ENCODE data around the gene RBM27. TPM values are rescaled to one million over a fixed set of nuclear protein-coding genes. Genes with fewer than 3 reads are reported as not detected.
"Not testable (repeated sequence)": the region's sequence is repeated elsewhere in the genome, so short reads cannot be mapped to it uniquely, and the experiment has no call there.

Gene RBM27
- total RNA-seq, 8 experiments from 2014 or later = 21.9 to 46.3 (median 24.2) TPM

- H3K4me3 ChIP-seq = no peak overlapping the region
- H3K27ac ChIP-seq = no peak overlapping the region
- no peaks in the 10 kb centered on the region for H3K4me1 ChIP-seq (replicated peaks in 1 of 2)
- WGBS, 10 experiments = 20 to 95% (median 74%) methylated on average over 1 to 4 of the region's 4 CpGs; no CpG with 5 or more reads in 2 of the 10 experiments
- in situ Hi-C loops (cut with MboI; ENCODE audit: low pct_unique_long_range_greater_than_20kb in 2 of 9, low sequenced_read_pairs in 9 of 9, unreplicated experiment in 9 of 9) = no loop called here
- peak in 3 of 8 experiments; percentile 27 to 83 (median 71) for ATAC-seq (replicated peaks in 6 of 8)
These were observed 9.9 kb downstream of the RBM27 start for GRCh38 chr5:146213210-146213826.

- H3K4me3 ChIP-seq; H3K4me1 ChIP-seq (replicated peaks in 1 of 2); in situ Hi-C loops (cut with MboI; ENCODE audit: low pct_unique_long_range_greater_than_20kb in 2 of 9, low sequenced_read_pairs in 9 of 9, unreplicated experiment in 9 of 9); ATAC-seq (replicated peaks in 6 of 8); H3K27ac ChIP-seq: not testable (repeated sequence)
- 81 to 100% (median 95%) methylated on average over 1 to 5 of the region's 5 CpGs; no CpG with 5 or more reads in 2 of the 10 experiments for WGBS, 10 experiments
These were observed 11.5 kb downstream of the RBM27 start for GRCh38 chr5:146214881-146215280.

GRCh38 chr5:146218168-146218567 is 14.8 kb downstream of the RBM27 start:
- in situ Hi-C loops (cut with MboI; ENCODE audit: low pct_unique_long_range_greater_than_20kb in 2 of 9, low sequenced_read_pairs in 9 of 9, unreplicated experiment in 9 of 9) = no loop called here
- 67 to 100% (median 83%) methylated on average over 1 to 2 of the region's 2 CpGs; no CpG with 5 or more reads in 1 of the 10 experiments for WGBS, 10 experiments
- Histone ChIP-seq H3K27ac (no peak overlapping the region), H3K4me3 (no peak overlapping the region), H3K4me1 (replicated peaks in 1 of 2) (no peaks in the 10 kb centered on the region)
- ATAC-seq (replicated peaks in 6 of 8) = no peak

- H3K27ac ChIP-seq = no peak overlapping the region
- in situ Hi-C loops (cut with MboI; ENCODE audit: low pct_unique_long_range_greater_than_20kb in 2 of 9, low sequenced_read_pairs in 9 of 9, unreplicated experiment in 9 of 9) = no loop called here
- no peaks in the 10 kb centered on the region for H3K4me1 ChIP-seq (replicated peaks in 1 of 2)
- ATAC-seq (replicated peaks in 6 of 8) = no peak
- no peak overlapping the region for H3K4me3 ChIP-seq
These were observed 15.8 kb downstream of the RBM27 start for GRCh38 chr5:146219243-146219642.

GRCh38 chr5:146221234-146221633 is 17.8 kb downstream of the RBM27 start:
- in situ Hi-C loops (cut with MboI; ENCODE audit: low pct_unique_long_range_greater_than_20kb in 2 of 9, low sequenced_read_pairs in 9 of 9, unreplicated experiment in 9 of 9) = no loop called here
- Histone ChIP-seq H3K4me1 (replicated peaks in 1 of 2) (no peaks in the 10 kb centered on the region), H3K4me3 (no peak overlapping the region), H3K27ac (no peak overlapping the region)
- ATAC-seq (replicated peaks in 6 of 8) = no peak
- WGBS, 10 experiments = 86 to 100% (median 100%) methylated on average over 1 to 3 of the region's 3 CpGs; no CpG with 5 or more reads in 3 of the 10 experiments

- Histone ChIP-seq H3K4me1 (replicated peaks in 1 of 2) (no peaks in the 10 kb centered on the region), H3K4me3 (no peak overlapping the region), H3K27ac (no peak overlapping the region)
- in situ Hi-C loops (cut with MboI; ENCODE audit: low pct_unique_long_range_greater_than_20kb in 2 of 9, low sequenced_read_pairs in 9 of 9, unreplicated experiment in 9 of 9) = no loop called here
- no peak for ATAC-seq (replicated peaks in 6 of 8)
- WGBS, 10 experiments = 67 to 100% (median 96%) methylated on average over 1 of the region's 1 CpG
These were observed 18.6 kb downstream of the RBM27 start for GRCh38 chr5:146222005-146222404.

- H3K27ac ChIP-seq = no peak overlapping the region
- H3K4me3 ChIP-seq = no peak overlapping the region
- in situ Hi-C loops (cut with MboI; ENCODE audit: low pct_unique_long_range_greater_than_20kb in 2 of 9, low sequenced_read_pairs in 9 of 9, unreplicated experiment in 9 of 9) = no loop called here
- no peak for ATAC-seq (replicated peaks in 6 of 8)
- 83 to 100% (median 100%) methylated on average over 1 of the region's 1 CpG; no CpG with 5 or more reads in 2 of the 10 experiments for WGBS, 10 experiments
- H3K4me1 ChIP-seq (replicated peaks in 1 of 2) = no peaks in the 10 kb centered on the region
These were observed 19.8 kb downstream of the RBM27 start for GRCh38 chr5:146223179-146223578.

GRCh38 chr5:146229222-146229621 is 25.8 kb downstream of the RBM27 start:
- Histone ChIP-seq H3K27ac (no peak overlapping the region), H3K4me3 (no peak overlapping the region)
- in situ Hi-C loops (cut with MboI; ENCODE audit: low pct_unique_long_range_greater_than_20kb in 2 of 9, low sequenced_read_pairs in 9 of 9, unreplicated experiment in 9 of 9) = loop anchor here in 1 of 9 experiments (25.0 kb wide), 1 partner anchor 92 kb away; no protein-coding TSS in a partner anchor

GRCh38 chr5:146232223-146232622 is 28.8 kb downstream of the RBM27 start:
- Histone ChIP-seq H3K4me3 (no peak overlapping the region), H3K27ac (no peak overlapping the region), H3K4me1 (replicated peaks in 1 of 2) (no peaks in the 10 kb centered on the region)
- in situ Hi-C loops (cut with MboI; ENCODE audit: low pct_unique_long_range_greater_than_20kb in 2 of 9, low sequenced_read_pairs in 9 of 9, unreplicated experiment in 9 of 9) = loop anchor here in 1 of 9 experiments (25.0 kb wide), 1 partner anchor 95 kb away; no protein-coding TSS in a partner anchor
- ATAC-seq (replicated peaks in 6 of 8) = peak in 1 of 8 experiments; percentile 94
- WGBS, 10 experiments = 12 to 97% (median 86%) methylated on average over 2 to 6 of the region's 6 CpGs; no CpG with 5 or more reads in 1 of the 10 experiments

More at GRCh38 chr5:146229222-146229621, 25.8 kb downstream of the RBM27 start:
- no peak for ATAC-seq (replicated peaks in 6 of 8)
- H3K4me1 ChIP-seq (replicated peaks in 1 of 2) = no peaks in the 10 kb centered on the region

GRCh38 chr5:146233441-146233840 is 30.0 kb downstream of the RBM27 start:
- Histone ChIP-seq H3K4me1 (replicated peaks in 1 of 2) (no peaks in the 10 kb centered on the region), H3K27ac (no peak overlapping the region), H3K4me3 (no peak overlapping the region)
- in situ Hi-C loops (cut with MboI; ENCODE audit: low pct_unique_long_range_greater_than_20kb in 2 of 9, low sequenced_read_pairs in 9 of 9, unreplicated experiment in 9 of 9) = loop anchor here in 1 of 9 experiments (25.0 kb wide), 1 partner anchor 96 kb away; no protein-coding TSS in a partner anchor
- 67 to 100% (median 100%) methylated on average over 2 to 4 of the region's 5 CpGs for WGBS, 10 experiments
- ATAC-seq (replicated peaks in 6 of 8) = no peak

- ATAC-seq (replicated peaks in 6 of 8) = no peak
- WGBS, 10 experiments = 50 to 100% (median 85%) methylated on average over 1 of the region's 1 CpG; no CpG with 5 or more reads in 2 of the 10 experiments
- H3K27ac ChIP-seq = no peak overlapping the region
These were observed 35.6 kb downstream of the RBM27 start for GRCh38 chr5:146238973-146239372.

GRCh38 chr5:146240951-146241350 is 37.5 kb downstream of the RBM27 start:
- in situ Hi-C loops (cut with MboI; ENCODE audit: low pct_unique_long_range_greater_than_20kb in 2 of 9, low sequenced_read_pairs in 9 of 9, unreplicated experiment in 9 of 9) = loop anchor here in 1 of 9 experiments (25.0 kb wide), 1 partner anchor 104 kb away; no protein-coding TSS in a partner anchor

More at GRCh38 chr5:146238973-146239372, 35.6 kb downstream of the RBM27 start:
- in situ Hi-C loops (cut with MboI; ENCODE audit: low pct_unique_long_range_greater_than_20kb in 2 of 9, low sequenced_read_pairs in 9 of 9, unreplicated experiment in 9 of 9) = loop anchor here in 1 of 9 experiments (25.0 kb wide), 1 partner anchor 102 kb away; no protein-coding TSS in a partner anchor
- Histone ChIP-seq H3K4me3 (no peak overlapping the region), H3K4me1 (replicated peaks in 1 of 2) (no peaks in the 10 kb centered on the region)

GRCh38 chr5:146243247-146243646 is 39.8 kb downstream of the RBM27 start:
- WGBS, 10 experiments = 62 to 97% (median 88%) methylated on average over 1 to 3 of the region's 3 CpGs
- in situ Hi-C loops (cut with MboI; ENCODE audit: low pct_unique_long_range_greater_than_20kb in 2 of 9, low sequenced_read_pairs in 9 of 9, unreplicated experiment in 9 of 9) = loop anchor here in 1 of 9 experiments (25.0 kb wide), 1 partner anchor 106 kb away; no protein-coding TSS in a partner anchor
- Histone ChIP-seq H3K4me1 (replicated peaks in 1 of 2) (no peaks in the 10 kb centered on the region), H3K27ac (no peak overlapping the region), H3K4me3 (no peak overlapping the region)
- ATAC-seq (replicated peaks in 6 of 8) = no peak

More at GRCh38 chr5:146240951-146241350, 37.5 kb downstream of the RBM27 start:
- H3K4me1 ChIP-seq (replicated peaks in 1 of 2) = no peaks in the 10 kb centered on the region
- no peak for ATAC-seq (replicated peaks in 6 of 8)
- no peak overlapping the region for H3K4me3 ChIP-seq
- no peak overlapping the region for H3K27ac ChIP-seq
- WGBS, 10 experiments = 49 to 100% (median 96%) methylated on average over 1 to 2 of the region's 2 CpGs
